ENCODE measurements around the gene ERN1. TPM values are rescaled to one million over a fixed set of nuclear protein-coding genes. Genes with fewer than 3 reads are reported as not detected.

The ERN1 gene
- total RNA-seq, 1 donor from 2014 or later, result 14.9 TPM

GRCh38 chr17:64096037-64096436 lies 33.9 kb downstream of the ERN1 start:
- no peak for DNase-seq (ENCODE audit: low spot score)
- Mint-ChIP-seq H3K4me1 (ENCODE audit: low read depth) (peaks cover 28% of the 10 kb centered on the region), H3K36me3 (ENCODE audit: low read depth) (peaks cover 10% of the 10 kb centered on the region), H3K9me3 (ENCODE audit: low read depth) (no peaks in the 10 kb centered on the region), H3K27ac (ENCODE audit: unreplicated experiment) (no peak overlapping the region), H3K27me3 (ENCODE audit: low read depth) (no peaks in the 10 kb centered on the region), H3K4me3 (ENCODE audit: unreplicated experiment) (no peak overlapping the region)
- TF ChIP-seq CTCF (IDR thresholded peaks at IDR 0.05), result no peak

GRCh38 chr17:64095144-64095882 lies 34.6 kb downstream of the ERN1 start:
- no peak for TF ChIP-seq CTCF (IDR thresholded peaks at IDR 0.05)
- H3K27me3 Mint-ChIP-seq (ENCODE audit: low read depth), result no peaks in the 10 kb centered on the region
- H3K36me3 Mint-ChIP-seq (ENCODE audit: low read depth), result peaks cover 10% of the 10 kb centered on the region
- no peak overlapping the region for H3K4me3 Mint-ChIP-seq (ENCODE audit: unreplicated experiment)
- DNase-seq (ENCODE audit: low spot score), result no peak
- H3K4me1 Mint-ChIP-seq (ENCODE audit: low read depth), result peaks cover 28% of the 10 kb centered on the region
- no peaks in the 10 kb centered on the region for H3K9me3 Mint-ChIP-seq (ENCODE audit: low read depth)
- H3K27ac Mint-ChIP-seq (ENCODE audit: unreplicated experiment), result no peak overlapping the region

- peaks cover 10% of the 10 kb centered on the region for H3K36me3 Mint-ChIP-seq (ENCODE audit: low read depth)
- H3K27me3 Mint-ChIP-seq (ENCODE audit: low read depth), result no peaks in the 10 kb centered on the region
- H3K27ac Mint-ChIP-seq (ENCODE audit: unreplicated experiment), result no peak overlapping the region
- H3K4me3 Mint-ChIP-seq (ENCODE audit: unreplicated experiment), result no peak overlapping the region
- H3K4me1 Mint-ChIP-seq (ENCODE audit: low read depth), result peaks cover 28% of the 10 kb centered on the region
- H3K9me3 Mint-ChIP-seq (ENCODE audit: low read depth), result no peaks in the 10 kb centered on the region
- no peak for TF ChIP-seq CTCF (IDR thresholded peaks at IDR 0.05)
- DNase-seq (ENCODE audit: low spot score), result no peak
These were observed 35.5 kb downstream of the ERN1 start for GRCh38 chr17:64094412-64094811.

- no peak for TF ChIP-seq CTCF (IDR thresholded peaks at IDR 0.05)
- Mint-ChIP-seq H3K36me3 (ENCODE audit: low read depth) (peaks cover 10% of the 10 kb centered on the region), H3K4me3 (ENCODE audit: unreplicated experiment) (no peak overlapping the region), H3K27me3 (ENCODE audit: low read depth) (no peaks in the 10 kb centered on the region), H3K9me3 (ENCODE audit: low read depth) (no peaks in the 10 kb centered on the region), H3K4me1 (ENCODE audit: low read depth) (peaks cover 22% of the 10 kb centered on the region), H3K27ac (ENCODE audit: unreplicated experiment) (no peak overlapping the region)
- no peak for DNase-seq (ENCODE audit: low spot score)
These were observed 36.9 kb downstream of the ERN1 start for GRCh38 chr17:64092952-64093451.

- H3K27me3 Mint-ChIP-seq (ENCODE audit: low read depth), result no peaks in the 10 kb centered on the region
- peaks cover 15% of the 10 kb centered on the region for H3K4me1 Mint-ChIP-seq (ENCODE audit: low read depth)
- no peak overlapping the region for H3K4me3 Mint-ChIP-seq (ENCODE audit: unreplicated experiment)
- no peak for TF ChIP-seq CTCF (IDR thresholded peaks at IDR 0.05)
- no peaks in the 10 kb centered on the region for H3K9me3 Mint-ChIP-seq (ENCODE audit: low read depth)
- DNase-seq (ENCODE audit: low spot score), result no peak
- H3K36me3 Mint-ChIP-seq (ENCODE audit: low read depth), result peaks cover 10% of the 10 kb centered on the region
- no peak overlapping the region for H3K27ac Mint-ChIP-seq (ENCODE audit: unreplicated experiment)
These were observed 37.8 kb downstream of the ERN1 start for GRCh38 chr17:64092113-64092512.
